Upper lobe of left lung (tissue), 4 donors: ENCODE measurements around the gene CACNB2.

Source experiments
- CTCF ChIP-seq, 6 experiments: fragments of 450-650 bp in 4 of 6; fragments of 200-600 bp in 2 of 6; sonication (generic) in 2 of 6; IDR thresholded peaks; one replicate each; pipeline ENCODE4 v1.5.1; 2016 to 2019; ENCODE audit warnings: antibody characterized with exemption in 6 of 6
- EP300 ChIP-seq, 4 donors: sonication (generic); formaldehyde crosslinking; IDR thresholded peaks; one replicate each; pipeline ENCODE4 v1.5.1; 2017; ENCODE audit warnings: antibody characterized with exemption in 4 of 4, control low read depth in 2 of 4
- POLR2A ChIP-seq, 4 donors: fragments of 450-650 bp; IDR thresholded peaks; one replicate each; pipeline ENCODE4 v1.5.1; 2016 to 2017; ENCODE audit warnings: antibody characterized with exemption in 4 of 4, mild to moderate bottlenecking in 2 of 4
- POLR2AphosphoS5 ChIP-seq, 2 donors: sonication (generic); formaldehyde crosslinking; IDR thresholded peaks; one replicate each; pipeline ENCODE4 v1.5.1; 2017; ENCODE audit warnings: antibody characterized with exemption in 2 of 2

- TF ChIP-seq EP300 (IDR thresholded peaks at IDR 0.05) (no peak), CTCF (IDR thresholded peaks at IDR 0.05) (no peak), POLR2A (IDR thresholded peaks at IDR 0.05) (no peak), POLR2AphosphoS5 (IDR thresholded peaks at IDR 0.05) (no peak)
These were observed 436.4 kb downstream of the CACNB2 start for GRCh38 chr10:18576586-18576985.
